B cell (primary cell): ENCODE results near the gene SASS6. TPM values are rescaled to one million over a fixed set of nuclear protein-coding genes. Genes with fewer than 3 reads are reported as not detected.

ENCODE experiments used
- ATAC-seq: fragments of 200-7000 bp; cut with Tn5 transposase; one replicate; pipeline ENCODE4 v1.10.0; 2021; ENCODE audit warnings: low read depth, mild to moderate bottlenecking, moderate number of reproducible peaks, moderate library complexity
- CTCF ChIA-PET: fragments of 350-600 bp; sonication (Branson Sonifier 250); formaldehyde crosslinking; loops from one replicate; lab custom pipeline; 2021; ENCODE audit warnings: antibody characterized with exemption, inconsistent platforms; lab: Charles Lee
- POLR2A ChIA-PET: fragments of 350-600 bp; sonication (Branson Sonifier 250); formaldehyde crosslinking; loops from one replicate; lab custom pipeline; 2021; ENCODE audit warnings: antibody characterized with exemption; lab: Charles Lee
- DNase-seq: peaks from one replicate; pipeline ENCODE4 v3.0.0; 2013
- H2AFZ ChIP-seq: 2 replicates; pipeline ENCODE4 v1.6.1; 2012; ENCODE audit warnings: mild to moderate bottlenecking, low read depth, low read length; ENCODE audit not compliant: insufficient read depth, poor library complexity, severe bottlenecking
- H3K27ac ChIP-seq, 2 donors: 1 replicate in 1 of 2; 2 replicates in 1 of 2; pipeline ENCODE4 v1.5.1; 2012 to 2013; ENCODE audit warnings: low read length in 2 of 2, mild to moderate bottlenecking in 2 of 2, moderate library complexity in 1 of 2
- H3K27me3 ChIP-seq, 4 experiments: fragments of 200-600 bp in 1 of 4; sonication (generic) in 1 of 4; replicated peaks in 1 of 4; 1 replicate in 2 of 4; 2 replicates in 2 of 4; pipeline versions ENCODE4 v1.6.1 to v1.7.0; 2013 to 2016; ENCODE audit warnings: low read length in 3 of 4, mild to moderate bottlenecking in 2 of 4, mixed read lengths in 1 of 4, moderate library complexity in 1 of 4; ENCODE audit not compliant: insufficient read depth in 4 of 4, control insufficient read depth in 3 of 4; ENCODE audit errors: control extremely low read depth in 1 of 4
- H3K36me3 ChIP-seq, 2 experiments: replicated peaks in 1 of 2; 1 replicate in 1 of 2; 2 replicates in 1 of 2; pipeline versions ENCODE4 v1.6.1 to v1.7.1; 2013; ENCODE audit warnings: low read length in 1 of 2; ENCODE audit not compliant: insufficient read depth in 2 of 2, control insufficient read depth in 1 of 2; ENCODE audit errors: control extremely low read depth in 1 of 2, extremely low read depth in 1 of 2
- H3K4me1 ChIP-seq, 2 donors: fragments of 200-600 bp in 1 of 2; sonication (generic) in 1 of 2; 1 replicate in 1 of 2; 2 replicates in 1 of 2; pipeline versions ENCODE4 v1.5.1 to v1.6.1; 2013 to 2017; ENCODE audit warnings: low read length in 2 of 2; ENCODE audit not compliant: control insufficient read depth in 2 of 2, insufficient read depth in 2 of 2
- H3K4me2 ChIP-seq: replicated peaks from 2 replicates; pipeline ENCODE3; 2012; ENCODE audit warnings: mild to moderate bottlenecking, low read depth, low read length; ENCODE audit not compliant: poor library complexity, severe bottlenecking
- H3K4me3 ChIP-seq, 5 experiments: fragments of 200-600 bp in 1 of 5; sonication (generic) in 1 of 5; 1 replicate in 3 of 5; 2 replicates in 2 of 5; pipeline versions ENCODE4 v1.5.1 to v1.7.0; 2011 to 2016; ENCODE audit warnings: low read length in 4 of 5, mild to moderate bottlenecking in 4 of 5, low read depth in 2 of 5, control low read depth in 1 of 5, moderate library complexity in 1 of 5; ENCODE audit not compliant: insufficient read depth in 1 of 5; ENCODE audit errors: control extremely low read depth in 1 of 5, extremely low read depth in 1 of 5
- H3K79me2 ChIP-seq: fragments of 200-600 bp; sonication (generic); one replicate; pipeline ENCODE4 v1.6.0; 2016; ENCODE audit warnings: low read length; ENCODE audit not compliant: control insufficient read depth, insufficient read depth
- H3K9ac ChIP-seq: fragments of 200-600 bp; sonication (generic); 2 replicates; pipeline ENCODE4 v1.6.1; 2017; ENCODE audit warnings: mild to moderate bottlenecking, low read length, moderate library complexity
- H3K9me3 ChIP-seq, 3 donors: one replicate each; pipeline versions ENCODE4 v1.6.1 to v1.7.1; 2013; ENCODE audit warnings: low read length in 2 of 3; ENCODE audit not compliant: control insufficient read depth in 2 of 3, insufficient read depth in 1 of 3; ENCODE audit errors: control extremely low read depth in 1 of 3
- H4K20me1 ChIP-seq: 2 replicates; pipeline ENCODE4 v1.6.0; 2012; ENCODE audit warnings: mild to moderate bottlenecking, low read length; ENCODE audit not compliant: insufficient read depth, control insufficient read depth, poor library complexity, severe bottlenecking
- H3K27ac Mint-ChIP-seq: one replicate; pipeline ENCODE4 v1.8.0; 2021; ENCODE audit warnings: mixed read lengths
- H3K27me3 Mint-ChIP-seq: one replicate; pipeline ENCODE4 v1.8.0; 2021; ENCODE audit warnings: mixed read lengths
- H3K4me1 Mint-ChIP-seq: one replicate; pipeline ENCODE4 v1.8.0; 2021; ENCODE audit warnings: mixed read lengths
- H3K4me3 Mint-ChIP-seq: one replicate; pipeline ENCODE4 v1.8.0; 2021; ENCODE audit warnings: mixed read lengths
- H3K9me3 Mint-ChIP-seq: one replicate; pipeline ENCODE4 v1.8.0; 2022; ENCODE audit warnings: mixed read lengths; ENCODE audit not compliant: insufficient read depth
- EZH2 ChIP-seq: IDR thresholded peaks from 2 replicates; pipeline ENCODE4 v1.6.1; 2012; ENCODE audit warnings: borderline replicate concordance, low read depth, mild to moderate bottlenecking, moderate library complexity, low read length; ENCODE audit not compliant: insufficient read depth, poor library complexity, severe bottlenecking
- WGBS: methylation state at CpG from one replicate; pipeline ENCODE4 v1.1.5; 2013; ENCODE audit warnings: missing lambda C conversion rate; ENCODE audit not compliant: insufficient coverage; 5-methylcytosine and 5-hydroxymethylcytosine counted together
- intact Hi-C: fragments of 100-400 bp; cut with micrococcal nuclease; formaldehyde crosslinking; loops from one replicate; pipeline ENCODE4 v1.10.0; 2022
- polyA plus RNA-seq: library from polyadenylated mRNA; depleted of rRNA; stranded (reverse); fragments of >200 nt; gene quantifications from 2 replicates; pipeline ENCODE4 v1.2.3, GENCODE V29; 2012
- total RNA-seq, 2 donors: library from RNA; stranded (reverse); fragments of 120-200 nt in 1 of 2; gene quantifications; 1 replicate in 1 of 2; 2 replicates in 1 of 2; pipeline versions ENCODE4 v1.2.3 to v1.2.4, GENCODE V29; 2013 to 2022
- TF ChIP-seq, protein P1 (sequence below): fragments of 200-600 bp; IDR thresholded peaks from one replicate; pipeline ENCODE4 v1.8.0; 2022; ENCODE audit warnings: antibody characterized with exemption, mild to moderate bottlenecking

SASS6 gene
- total and polyA plus RNA-seq, 2 donors (not counting 1 experiment from before 2014, with no cell fraction given), result 1.1 to 7.0 TPM

DNA sequence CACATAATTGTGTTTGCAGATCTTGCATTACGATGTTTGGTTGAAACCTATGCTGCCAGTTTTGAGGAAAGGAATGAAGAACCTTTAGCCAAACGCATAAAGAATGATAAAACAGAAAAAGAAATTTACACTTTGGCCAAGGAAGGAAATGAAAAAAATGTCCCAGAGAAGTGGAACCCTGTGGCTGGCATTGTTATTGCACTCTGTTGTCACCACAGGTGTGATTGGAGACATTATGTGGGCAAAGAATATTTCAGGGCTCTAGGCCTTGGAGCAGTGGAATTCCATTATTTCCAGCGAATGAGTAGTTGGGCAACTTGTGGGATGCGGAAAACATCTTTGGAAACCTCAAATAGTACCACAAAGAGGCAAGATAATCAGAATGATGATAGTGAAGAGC lies 15.1 kb upstream of the SASS6 start:
- Mint-ChIP-seq H3K27me3 (no peaks in the 10 kb centered on the region), H3K27ac (no peak overlapping the region), H3K4me3 (no peak overlapping the region), H3K9me3 (no peaks in the 10 kb centered on the region), H3K4me1 (peaks cover 6% of the 10 kb centered on the region)
- H3K4me3 ChIP-seq, result no peak overlapping the region
- no peak overlapping the region for H3K9ac ChIP-seq
- no peaks in the 10 kb centered on the region for H3K27me3 ChIP-seq
- ChIA-PET POLR2A (no interaction called here), CTCF (no interaction called here)
- no peak overlapping the region for H3K4me2 ChIP-seq
- no peak overlapping the region for H3K27ac ChIP-seq
- ATAC-seq (no peak), DNase-seq (no peak)
- no peak overlapping the region for H2AFZ ChIP-seq
- peaks cover 3 to 38% of the 10 kb centered on the region in 2 experiments for H3K36me3 ChIP-seq
- no peaks in the 10 kb centered on the region for H4K20me1 ChIP-seq
- H3K79me2 ChIP-seq, result no peaks in the 10 kb centered on the region
- H3K4me1 ChIP-seq, result peaks cover 4 to 9% of the 10 kb centered on the region in 2 donors
- 100% methylated on average over 1 of the region's 4 CpGs for WGBS
- H3K9me3 ChIP-seq, result no peaks in the 10 kb centered on the region
- intact Hi-C loops, result no loop called here
- TF ChIP-seq EZH2, result no peak
- TF ChIP-seq, protein P1, sequence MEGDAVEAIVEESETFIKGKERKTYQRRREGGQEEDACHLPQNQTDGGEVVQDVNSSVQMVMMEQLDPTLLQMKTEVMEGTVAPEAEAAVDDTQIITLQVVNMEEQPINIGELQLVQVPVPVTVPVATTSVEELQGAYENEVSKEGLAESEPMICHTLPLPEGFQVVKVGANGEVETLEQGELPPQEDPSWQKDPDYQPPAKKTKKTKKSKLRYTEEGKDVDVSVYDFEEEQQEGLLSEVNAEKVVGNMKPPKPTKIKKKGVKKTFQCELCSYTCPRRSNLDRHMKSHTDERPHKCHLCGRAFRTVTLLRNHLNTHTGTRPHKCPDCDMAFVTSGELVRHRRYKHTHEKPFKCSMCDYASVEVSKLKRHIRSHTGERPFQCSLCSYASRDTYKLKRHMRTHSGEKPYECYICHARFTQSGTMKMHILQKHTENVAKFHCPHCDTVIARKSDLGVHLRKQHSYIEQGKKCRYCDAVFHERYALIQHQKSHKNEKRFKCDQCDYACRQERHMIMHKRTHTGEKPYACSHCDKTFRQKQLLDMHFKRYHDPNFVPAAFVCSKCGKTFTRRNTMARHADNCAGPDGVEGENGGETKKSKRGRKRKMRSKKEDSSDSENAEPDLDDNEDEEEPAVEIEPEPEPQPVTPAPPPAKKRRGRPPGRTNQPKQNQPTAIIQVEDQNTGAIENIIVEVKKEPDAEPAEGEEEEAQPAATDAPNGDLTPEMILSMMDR, result no peak

DNA sequence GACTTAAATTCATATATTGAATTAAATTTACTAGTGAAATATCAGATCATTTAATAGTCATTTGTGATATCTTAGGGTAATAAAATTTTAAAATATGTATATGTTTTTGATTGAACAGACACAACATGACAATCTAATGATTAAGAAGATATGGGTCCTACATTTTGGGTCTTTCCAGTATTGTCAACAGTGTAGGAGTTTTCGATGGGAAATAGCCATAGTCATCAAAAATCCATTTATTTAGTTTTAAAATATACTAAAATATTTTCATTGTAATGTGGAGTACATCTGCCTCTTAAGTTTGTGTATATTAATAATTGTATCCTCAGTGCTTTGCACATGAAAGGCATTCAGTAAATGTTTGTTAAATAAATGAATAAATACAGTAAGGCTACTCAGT lies 14.2 kb upstream of the SASS6 start:
- DNase-seq (no peak), ATAC-seq (no peak)
- TF ChIP-seq EZH2, result no peak
- TF ChIP-seq, protein P1, result no peak
- Histone ChIP-seq H4K20me1 (no peaks in the 10 kb centered on the region), H2AFZ (no peak overlapping the region), H3K27ac (no peak overlapping the region), H3K4me3 (no peak overlapping the region), H3K36me3 (peaks cover 4 to 47% of the 10 kb centered on the region in 2 experiments), H3K9me3 (no peaks in the 10 kb centered on the region), H3K4me2 (no peak overlapping the region), H3K27me3 (no peaks in the 10 kb centered on the region), H3K79me2 (no peaks in the 10 kb centered on the region), H3K9ac (no peak overlapping the region), H3K4me1 (peaks cover 0 to 1% of the 10 kb centered on the region in 2 donors)
- no CpG with 5 or more reads among the region's 1 CpG for WGBS
- CTCF ChIA-PET, result interaction anchor here (1.0 kb wide), 1 partner anchor 11 kb away, joined by 3 read pairs; no protein-coding TSS in a partner anchor
- POLR2A ChIA-PET, result no interaction called here
- no peaks in the 10 kb centered on the region for H3K27me3 Mint-ChIP-seq
- no peaks in the 10 kb centered on the region for H3K9me3 Mint-ChIP-seq
- no peak overlapping the region for H3K27ac Mint-ChIP-seq
- H3K4me3 Mint-ChIP-seq, result no peak overlapping the region
- peaks cover under 1% of the 10 kb centered on the region for H3K4me1 Mint-ChIP-seq
- intact Hi-C loops, result no loop called here
